HepG2 (cell line): ENCODE results near the gene P2RX5. TPM values are rescaled to one million over a fixed set of nuclear protein-coding genes. Genes with fewer than 3 reads are reported as not detected.

Experiments used
- ARNTL ChIP-seq: sonication (generic); formaldehyde crosslinking; IDR thresholded peaks from 2 replicates; pipeline ENCODE4 v1.4.0; 2020; ENCODE audit warnings: mild to moderate bottlenecking, missing genetic modification reagents
- GLI4 ChIP-seq: sonication (generic); formaldehyde crosslinking; IDR thresholded peaks from 2 replicates; pipeline ENCODE4 v1.5.1; 2020; ENCODE audit warnings: missing genetic modification reagents, mild to moderate bottlenecking, moderate library complexity, borderline replicate concordance
- HINFP ChIP-seq: sonication (generic); formaldehyde crosslinking; IDR thresholded peaks from 2 replicates; pipeline ENCODE4 v1.4.0; 2020; ENCODE audit warnings: low read depth, mild to moderate bottlenecking, missing genetic modification reagents
- LCORL ChIP-seq, 2 experiments: fragments of 450-650 bp in 1 of 2; sonication (generic) in 1 of 2; formaldehyde crosslinking in 1 of 2; IDR thresholded peaks; 2 replicates each; pipeline versions ENCODE4 v1.5.0 to v1.6.1; 2017 to 2020; ENCODE audit warnings: antibody characterized with exemption in 1 of 2, missing genetic modification reagents in 1 of 2
- MBD4 ChIP-seq: IDR thresholded peaks from 2 replicates; pipeline ENCODE4 v1.6.1; 2012; ENCODE audit warnings: low read length, inconsistent platforms, borderline replicate concordance
- MED8 ChIP-seq: sonication (generic); formaldehyde crosslinking; IDR thresholded peaks from 2 replicates; pipeline ENCODE4 v1.8.1; 2023; ENCODE audit warnings: mild to moderate bottlenecking, missing genetic modification reagents; ENCODE audit not compliant: insufficient replicate concordance
- MTERF4 ChIP-seq: sonication (generic); formaldehyde crosslinking; IDR thresholded peaks from 2 replicates; pipeline ENCODE4 v1.8.0; 2023; ENCODE audit warnings: mild to moderate bottlenecking, missing genetic modification reagents
- NAIF1 ChIP-seq: sonication (generic); formaldehyde crosslinking; IDR thresholded peaks from 2 replicates; pipeline ENCODE4 v1.5.0; 2020; ENCODE audit warnings: mild to moderate bottlenecking, missing genetic modification reagents, borderline replicate concordance
- SMAD9 ChIP-seq: sonication (generic); formaldehyde crosslinking; IDR thresholded peaks from 2 replicates; pipeline ENCODE4 v1.5.1; 2020; ENCODE audit warnings: mild to moderate bottlenecking, missing genetic modification reagents
- ZBTB20 ChIP-seq: sonication (generic); formaldehyde crosslinking; IDR thresholded peaks from 2 replicates; pipeline ENCODE4 v1.8.1; 2023; ENCODE audit warnings: missing genetic modification reagents, low read depth, mild to moderate bottlenecking, borderline replicate concordance
- ZFP62 ChIP-seq: sonication (generic); formaldehyde crosslinking; IDR thresholded peaks from 2 replicates; pipeline ENCODE4 v1.4.0; 2020; ENCODE audit warnings: missing genetic modification reagents
- ZKSCAN5 ChIP-seq: sonication (generic); formaldehyde crosslinking; IDR thresholded peaks from 2 replicates; pipeline ENCODE4 v1.5.1; 2020; ENCODE audit warnings: mild to moderate bottlenecking, missing genetic modification reagents
- ZNF282 ChIP-seq: fragments of 450-650 bp; IDR thresholded peaks from 2 replicates; pipeline ENCODE4 v1.6.1; 2018; ENCODE audit not compliant: partially characterized antibody
- ZNF33B ChIP-seq: sonication (generic); formaldehyde crosslinking; IDR thresholded peaks from 2 replicates; pipeline ENCODE4 v1.5.1; 2020; ENCODE audit warnings: mild to moderate bottlenecking, missing genetic modification reagents
- ZNF569 ChIP-seq: sonication (generic); formaldehyde crosslinking; IDR thresholded peaks from 2 replicates; pipeline ENCODE4 v1.5.0; 2020; ENCODE audit warnings: mild to moderate bottlenecking, missing genetic modification reagents, moderate library complexity, borderline replicate concordance
- ZSCAN25 ChIP-seq: sonication (generic); formaldehyde crosslinking; IDR thresholded peaks from 2 replicates; pipeline ENCODE4 v1.8.0; 2022; ENCODE audit warnings: mild to moderate bottlenecking, missing genetic modification reagents
- polyA plus RNA-seq, 8 experiments: library from polyadenylated mRNA; depleted of rRNA in 3 of 8; stranded (reverse) in 7 of 8; unstranded in 1 of 8; fragments of >200 nt; fragmentation: Illumina TruSeq in 4 of 8; extraction: Trizol in 4 of 8; gene quantifications; 2 replicates each; pipeline versions ENCODE4 v1.2.1 to v1.2.3, GENCODE V29; 2011 to 2016; ENCODE audit warnings: low read depth in 4 of 8, missing spikeins in 1 of 8, mixed read lengths in 1 of 8; ENCODE audit not compliant: insufficient read depth in 1 of 8
- total RNA-seq, 5 experiments: library from RNA; depleted of rRNA; stranded (reverse); fragments of >200 nt; fragmentation: Illumina TruSeq; extraction: Trizol; gene quantifications; 2 replicates each; pipeline ENCODE4 v1.2.3, GENCODE V29; 2016; ENCODE audit warnings: low read depth in 1 of 5
- TF ChIP-seq, protein P1 (sequence below): sonication (generic); formaldehyde crosslinking; IDR thresholded peaks from 2 replicates; pipeline ENCODE4 v1.4.0; 2020; ENCODE audit warnings: missing genetic modification reagents, borderline replicate concordance
- TF ChIP-seq, protein P2 (sequence below): sonication (generic); formaldehyde crosslinking; IDR thresholded peaks from 2 replicates; pipeline ENCODE4 v1.4.0; 2020; ENCODE audit warnings: missing genetic modification reagents
- TF ChIP-seq, protein P3 (sequence below): sonication (generic); formaldehyde crosslinking; IDR thresholded peaks from 2 replicates; pipeline ENCODE4 v1.4.0; 2020; ENCODE audit warnings: mild to moderate bottlenecking, missing genetic modification reagents

Gene P2RX5
- total and polyA plus RNA-seq, 2 of the 13 experiments (the other 11 are each of a cell fraction or from before 2014, with no cell fraction given), result 0.95 to 1.7 TPM

DNA sequence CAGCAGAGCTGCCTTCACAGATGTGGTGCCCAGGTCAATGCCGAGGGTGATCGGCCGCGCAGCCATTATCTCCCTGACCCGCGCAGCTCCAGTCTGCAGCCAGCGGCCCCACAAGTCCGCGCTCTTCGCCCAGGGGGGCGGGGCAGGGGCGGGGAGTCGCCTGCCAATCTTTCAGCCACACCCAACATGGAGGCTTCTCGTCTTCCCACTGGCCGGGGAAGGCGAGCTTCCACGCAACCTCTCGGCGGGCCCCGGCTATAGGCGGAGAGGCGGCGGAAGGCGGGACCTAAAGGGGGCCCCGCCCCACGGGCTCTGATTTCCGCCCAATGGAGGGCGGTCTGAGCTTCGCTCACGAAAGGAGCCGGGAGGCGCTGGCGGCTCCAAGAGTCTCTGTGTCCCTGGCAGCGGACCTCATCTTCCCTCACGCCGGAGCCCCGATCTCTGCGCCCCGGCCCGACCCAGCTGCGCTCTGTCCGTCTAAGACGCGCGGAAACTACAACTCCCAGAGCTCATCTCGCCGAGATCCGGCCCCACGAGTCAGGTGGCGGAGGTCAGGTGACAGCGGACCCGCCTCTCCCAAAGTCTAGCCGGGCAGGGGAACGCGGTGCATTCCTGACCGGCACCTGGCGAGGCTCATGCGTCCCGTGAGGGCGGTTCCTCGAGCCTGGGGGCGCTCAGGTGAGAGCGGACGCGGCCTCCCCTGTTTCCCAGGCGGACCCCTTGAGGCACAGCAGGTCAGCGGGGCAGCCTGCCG lies 59.6 kb downstream of the P2RX5 start, which contains the start of the genes CTNS and SHPK (continued):
- no peak; the same call in 1 of the 2 replicates for TF ChIP-seq HINFP (CRISPR knock-in tag)
- no peak for TF ChIP-seq MBD4
- TF ChIP-seq ZNF33B (CRISPR knock-in tag), result no peak
- no peak for TF ChIP-seq ZNF282
- no peak for TF ChIP-seq ZKSCAN5 (CRISPR knock-in tag)
- TF ChIP-seq ARNTL, result no peak
- TF ChIP-seq, protein P1, sequence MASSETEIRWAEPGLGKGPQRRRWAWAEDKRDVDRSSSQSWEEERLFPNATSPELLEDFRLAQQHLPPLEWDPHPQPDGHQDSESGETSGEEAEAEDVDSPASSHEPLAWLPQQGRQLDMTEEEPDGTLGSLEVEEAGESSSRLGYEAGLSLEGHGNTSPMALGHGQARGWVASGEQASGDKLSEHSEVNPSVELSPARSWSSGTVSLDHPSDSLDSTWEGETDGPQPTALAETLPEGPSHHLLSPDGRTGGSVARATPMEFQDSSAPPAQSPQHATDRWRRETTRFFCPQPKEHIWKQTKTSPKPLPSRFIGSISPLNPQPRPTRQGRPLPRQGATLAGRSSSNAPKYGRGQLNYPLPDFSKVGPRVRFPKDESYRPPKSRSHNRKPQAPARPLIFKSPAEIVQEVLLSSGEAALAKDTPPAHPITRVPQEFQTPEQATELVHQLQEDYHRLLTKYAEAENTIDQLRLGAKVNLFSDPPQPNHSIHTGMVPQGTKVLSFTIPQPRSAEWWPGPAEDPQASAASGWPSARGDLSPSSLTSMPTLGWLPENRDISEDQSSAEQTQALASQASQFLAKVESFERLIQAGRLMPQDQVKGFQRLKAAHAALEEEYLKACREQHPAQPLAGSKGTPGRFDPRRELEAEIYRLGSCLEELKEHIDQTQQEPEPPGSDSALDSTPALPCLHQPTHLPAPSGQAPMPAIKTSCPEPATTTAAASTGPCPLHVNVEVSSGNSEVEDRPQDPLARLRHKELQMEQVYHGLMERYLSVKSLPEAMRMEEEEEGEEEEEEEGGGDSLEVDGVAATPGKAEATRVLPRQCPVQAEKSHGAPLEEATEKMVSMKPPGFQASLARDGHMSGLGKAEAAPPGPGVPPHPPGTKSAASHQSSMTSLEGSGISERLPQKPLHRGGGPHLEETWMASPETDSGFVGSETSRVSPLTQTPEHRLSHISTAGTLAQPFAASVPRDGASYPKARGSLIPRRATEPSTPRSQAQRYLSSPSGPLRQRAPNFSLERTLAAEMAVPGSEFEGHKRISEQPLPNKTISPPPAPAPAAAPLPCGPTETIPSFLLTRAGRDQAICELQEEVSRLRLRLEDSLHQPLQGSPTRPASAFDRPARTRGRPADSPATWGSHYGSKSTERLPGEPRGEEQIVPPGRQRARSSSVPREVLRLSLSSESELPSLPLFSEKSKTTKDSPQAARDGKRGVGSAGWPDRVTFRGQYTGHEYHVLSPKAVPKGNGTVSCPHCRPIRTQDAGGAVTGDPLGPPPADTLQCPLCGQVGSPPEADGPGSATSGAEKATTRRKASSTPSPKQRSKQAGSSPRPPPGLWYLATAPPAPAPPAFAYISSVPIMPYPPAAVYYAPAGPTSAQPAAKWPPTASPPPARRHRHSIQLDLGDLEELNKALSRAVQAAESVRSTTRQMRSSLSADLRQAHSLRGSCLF (CRISPR knock-in tag), result no peak
- 0 out of 2 replicates have a peak, but pooled peaks have one; percentile 35 for TF ChIP-seq ZNF569 (CRISPR knock-in tag)
- TF ChIP-seq ZSCAN25 (CRISPR knock-in tag), result no peak; the same call in 1 of the 2 replicates
- TF ChIP-seq, protein P2, sequence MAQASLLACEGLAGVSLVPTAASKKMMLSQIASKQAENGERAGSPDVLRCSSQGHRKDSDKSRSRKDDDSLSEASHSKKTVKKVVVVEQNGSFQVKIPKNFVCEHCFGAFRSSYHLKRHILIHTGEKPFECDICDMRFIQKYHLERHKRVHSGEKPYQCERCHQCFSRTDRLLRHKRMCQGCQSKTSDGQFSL (CRISPR knock-in tag), result no peak
- peak; percentile 62 for TF ChIP-seq MED8
- TF ChIP-seq SMAD9 (CRISPR knock-in tag), result no peak; the same call in 1 of the 2 replicates
- TF ChIP-seq, protein P3, sequence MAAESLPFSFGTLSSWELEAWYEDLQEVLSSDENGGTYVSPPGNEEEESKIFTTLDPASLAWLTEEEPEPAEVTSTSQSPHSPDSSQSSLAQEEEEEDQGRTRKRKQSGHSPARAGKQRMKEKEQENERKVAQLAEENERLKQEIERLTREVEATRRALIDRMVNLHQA (CRISPR knock-in tag), result no peak
- TF ChIP-seq ZFP62 (CRISPR knock-in tag), result no peak
- TF ChIP-seq ZBTB20 (CRISPR knock-in tag), result no peak; the same call in none of the 2 replicates
- no peak for TF ChIP-seq LCORL (IDR thresholded peaks at IDR 0.05)
- no peak for TF ChIP-seq LCORL (CRISPR knock-in tag; IDR thresholded peaks at IDR 0.05)
- TF ChIP-seq GLI4 (CRISPR knock-in tag), result no peak
- no peak for TF ChIP-seq NAIF1 (CRISPR knock-in tag)
- 0 out of 2 replicates have a peak, but pooled peaks have one; percentile 24 for TF ChIP-seq MTERF4
